Lung (tissue), 12 donors: ENCODE results near the gene GOT1. TPM values are rescaled to one million over a fixed set of nuclear protein-coding genes. Genes with fewer than 3 reads are reported as not detected.
A peak's percentile ranks its signal among the peaks of the same experiment; 100 is the strongest.

Experiments
- ATAC-seq: fragments of 200-7000 bp; cut with Tn5 transposase; one replicate; pipeline ENCODE4 v1.9.1; 2020; ENCODE audit warnings: moderate number of reproducible peaks; ENCODE audit not compliant: insufficient read depth, low FRiP score
- DNase-seq, 3 donors: peaks; one replicate each; pipeline ENCODE4 v3.0.0-alpha.2; 2013 to 2017
- H3K27ac ChIP-seq, 2 donors: one replicate each; pipeline ENCODE4 v1.5.1; 2013; ENCODE audit warnings: mild to moderate bottlenecking in 2 of 2, moderate library complexity in 2 of 2, control low read depth in 1 of 2, inconsistent platforms in 1 of 2, low read depth in 1 of 2, low read length in 1 of 2
- H3K27me3 ChIP-seq, 3 donors: one replicate each; pipeline ENCODE4 v1.5.1; 2013; ENCODE audit warnings: low read length in 2 of 3; ENCODE audit not compliant: control insufficient read depth in 3 of 3, insufficient read depth in 3 of 3
- H3K36me3 ChIP-seq, 4 donors: one replicate each; pipeline ENCODE4 v1.5.1; 2013; ENCODE audit warnings: low read length in 4 of 4, mild to moderate bottlenecking in 1 of 4, moderate library complexity in 1 of 4; ENCODE audit not compliant: control insufficient read depth in 4 of 4, insufficient read depth in 4 of 4
- H3K4me1 ChIP-seq, 5 donors: one replicate each; pipeline ENCODE4 v1.5.1; 2013; ENCODE audit warnings: low read length in 5 of 5, mild to moderate bottlenecking in 2 of 5, moderate library complexity in 1 of 5; ENCODE audit not compliant: control insufficient read depth in 5 of 5, insufficient read depth in 5 of 5
- H3K4me3 ChIP-seq: one replicate; pipeline ENCODE4 v1.5.1; 2013; ENCODE audit warnings: mild to moderate bottlenecking, control low read depth, moderate library complexity
- H3K9ac ChIP-seq, 2 donors: one replicate each; pipeline ENCODE4 v1.5.1; 2013; ENCODE audit warnings: low read length in 2 of 2, control low read depth in 1 of 2; ENCODE audit not compliant: insufficient read depth in 1 of 2
- H3K9me3 ChIP-seq, 4 donors: one replicate each; pipeline ENCODE4 v1.5.1; 2013; ENCODE audit warnings: low read length in 3 of 4, mild to moderate bottlenecking in 1 of 4, moderate library complexity in 1 of 4; ENCODE audit not compliant: control insufficient read depth in 4 of 4, insufficient read depth in 3 of 4
- CTCF ChIP-seq: IDR thresholded peaks from 2 replicates; pipeline ENCODE4 v1.5.1; 2012; ENCODE audit warnings: mild to moderate bottlenecking; ENCODE audit errors: control extremely low read depth, extremely low read depth
- WGBS, 2 donors: extraction: QIAGEN DNeasy Blood & Tissue Kit; methylation state at CpG; one replicate each; pipeline ENCODE4 v1.1.7; 2013; 5-methylcytosine and 5-hydroxymethylcytosine counted together
- polyA plus RNA-seq, 2 donors: library from polyadenylated mRNA; stranded (reverse); fragments of 200-250 nt; gene quantifications; one replicate each; pipeline ENCODE4 v1.2.1, GENCODE V29; 2013
- total RNA-seq, 2 donors: library from RNA; depleted of rRNA in 1 of 2; stranded (reverse); fragments of >200 nt in 1 of 2; gene quantifications; one replicate each; pipeline ENCODE4 v1.2.1, GENCODE V29; 2014 to 2021
- donor health status: control.
- donor health status: control.
- donor health status: Bipolar disorder and iron deficiency.
- donor health status: healthy.
- donor health status: DM: yes; HTN: yes; CAD: no.

Gene GOT1
- total and polyA plus RNA-seq, 4 donors, result 14.6 to 35.3 (median 24.0) TPM

- no peak overlapping the region for H3K9ac ChIP-seq
- ATAC-seq, result no peak
- H3K4me3 ChIP-seq, result no peak overlapping the region
- TF ChIP-seq CTCF, result no peak
- peaks cover 0 to 16% (median 0%) of the 10 kb centered on the region in 5 donors for H3K4me1 ChIP-seq
- no peak for DNase-seq
- H3K36me3 ChIP-seq, result no peaks in the 10 kb centered on the region
- peaks cover 0 to 2% (median 0%) of the 10 kb centered on the region in 4 donors for H3K9me3 ChIP-seq
- H3K27me3 ChIP-seq, result peaks cover 0 to 15% (median 9%) of the 10 kb centered on the region in 3 donors
- H3K27ac ChIP-seq, result no peak overlapping the region
- 61 to 87% methylated on average over 1 of the region's 1 CpG for WGBS, 2 donors
Observed at GRCh38 chr10:99451981-99452380, 21.6 kb upstream of the GOT1 start.

GRCh38 chr10:99451499-99451788, 21.0 kb upstream of the GOT1 start:
- Histone ChIP-seq H3K9me3 (peaks cover 0 to 2% (median 0%) of the 10 kb centered on the region in 4 donors), H3K27me3 (peaks cover 0 to 15% (median 9%) of the 10 kb centered on the region in 3 donors), H3K36me3 (no peaks in the 10 kb centered on the region), H3K9ac (no peak overlapping the region), H3K4me1 (peaks cover 0 to 16% (median 0%) of the 10 kb centered on the region in 5 donors), H3K27ac (no peak overlapping the region), H3K4me3 (no peak overlapping the region)
- ATAC-seq, result no peak
- WGBS, 2 donors, result 44 to 67% methylated on average over 5 of the region's 5 CpGs
- no peak for TF ChIP-seq CTCF
- no peak for DNase-seq

GRCh38 chr10:99450624-99451498, 20.4 kb upstream of the GOT1 start:
- H3K9me3 ChIP-seq, result peaks cover 0 to 2% (median 0%) of the 10 kb centered on the region in 4 donors
- H3K4me3 ChIP-seq, result no peak overlapping the region
- 48 to 74% methylated on average over 6 of the region's 6 CpGs for WGBS, 2 donors
- DNase-seq, result peak in 2 of 3 donors; percentile 55 to 56
- H3K27ac ChIP-seq, result no peak overlapping the region
- peaks cover 0 to 15% (median 9%) of the 10 kb centered on the region in 3 donors for H3K27me3 ChIP-seq
- H3K9ac ChIP-seq, result no peak overlapping the region
- peaks cover 0 to 16% (median 0%) of the 10 kb centered on the region in 5 donors for H3K4me1 ChIP-seq
- ATAC-seq, result no peak
- TF ChIP-seq CTCF, result no peak
- no peaks in the 10 kb centered on the region for H3K36me3 ChIP-seq
